Measurements from ENCODE around the gene PFDN6.
"Not testable (repeated sequence)": the region's sequence is repeated elsewhere in the genome, so short reads cannot be mapped to it uniquely, and the experiment has no call there.

Gene PFDN6

DNA sequence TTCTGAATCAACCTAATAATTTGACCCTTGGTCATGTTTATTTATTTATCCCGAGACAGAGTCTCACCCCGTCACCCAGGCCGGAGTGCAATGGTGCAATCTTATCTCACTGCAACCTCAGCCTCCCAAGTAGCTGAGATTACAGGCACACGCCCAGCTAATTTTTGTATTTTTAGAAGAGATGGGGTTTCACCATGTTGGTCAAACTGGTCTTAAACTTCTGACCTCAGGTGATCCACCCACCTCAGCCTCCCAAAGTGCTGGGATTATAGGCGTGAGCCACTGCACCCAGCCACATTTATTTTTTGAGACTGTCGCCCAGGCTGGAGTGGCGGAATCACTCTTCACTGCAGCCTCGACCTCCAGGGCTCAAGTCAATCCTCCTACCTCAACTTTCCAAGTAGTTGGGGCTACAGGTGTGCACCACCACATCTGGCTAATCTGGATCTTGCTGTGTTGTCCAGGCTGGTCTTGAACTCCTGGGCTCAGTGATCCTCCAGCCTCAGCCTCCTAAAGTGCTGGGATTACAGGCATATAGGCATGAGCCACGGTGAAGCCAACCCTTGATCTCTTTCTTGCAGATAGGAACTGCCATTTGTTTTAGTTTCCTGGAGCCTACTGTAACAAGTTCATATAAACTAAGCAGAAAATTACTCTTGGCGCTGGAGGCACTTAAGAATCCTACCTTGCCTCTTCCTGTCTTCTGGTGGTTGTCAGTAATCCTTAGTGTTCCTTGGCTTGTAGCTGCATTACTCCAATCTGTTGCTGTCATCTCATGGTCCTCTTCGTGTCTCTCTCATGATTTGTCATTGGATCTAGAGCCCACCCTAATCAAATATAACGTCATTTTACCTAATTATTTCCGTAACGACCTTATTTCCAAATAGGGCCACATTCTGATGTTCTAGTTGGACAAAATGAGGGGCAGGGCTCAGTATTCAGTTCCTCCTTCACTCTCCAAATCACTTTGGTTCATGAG lies 15.2 kb upstream of the PFDN6 start:
- no peak for DNase-seq (ENCODE audit: low read depth)

- DNase-seq (ENCODE audit: low read depth) = not testable (repeated sequence)
Observed at GRCh38 chr6:33275795-33276580, 13.4 kb upstream of the PFDN6 start.

DNA sequence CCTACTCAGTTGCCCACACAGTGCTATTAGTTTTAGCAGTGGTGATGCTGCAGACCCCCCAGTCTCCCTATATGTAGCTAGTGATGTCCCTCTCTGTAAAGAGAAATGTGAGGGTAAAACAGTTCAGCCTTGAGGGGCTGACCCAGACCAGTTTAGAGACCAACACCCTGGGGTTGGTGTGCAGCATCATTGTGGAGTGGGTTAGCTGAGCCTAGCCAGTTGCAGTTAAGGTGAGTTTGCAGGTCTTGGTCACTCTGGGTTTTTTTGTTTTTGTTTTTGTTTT lies 12.9 kb upstream of the PFDN6 start:
- no peak for DNase-seq (ENCODE audit: low read depth)

DNA sequence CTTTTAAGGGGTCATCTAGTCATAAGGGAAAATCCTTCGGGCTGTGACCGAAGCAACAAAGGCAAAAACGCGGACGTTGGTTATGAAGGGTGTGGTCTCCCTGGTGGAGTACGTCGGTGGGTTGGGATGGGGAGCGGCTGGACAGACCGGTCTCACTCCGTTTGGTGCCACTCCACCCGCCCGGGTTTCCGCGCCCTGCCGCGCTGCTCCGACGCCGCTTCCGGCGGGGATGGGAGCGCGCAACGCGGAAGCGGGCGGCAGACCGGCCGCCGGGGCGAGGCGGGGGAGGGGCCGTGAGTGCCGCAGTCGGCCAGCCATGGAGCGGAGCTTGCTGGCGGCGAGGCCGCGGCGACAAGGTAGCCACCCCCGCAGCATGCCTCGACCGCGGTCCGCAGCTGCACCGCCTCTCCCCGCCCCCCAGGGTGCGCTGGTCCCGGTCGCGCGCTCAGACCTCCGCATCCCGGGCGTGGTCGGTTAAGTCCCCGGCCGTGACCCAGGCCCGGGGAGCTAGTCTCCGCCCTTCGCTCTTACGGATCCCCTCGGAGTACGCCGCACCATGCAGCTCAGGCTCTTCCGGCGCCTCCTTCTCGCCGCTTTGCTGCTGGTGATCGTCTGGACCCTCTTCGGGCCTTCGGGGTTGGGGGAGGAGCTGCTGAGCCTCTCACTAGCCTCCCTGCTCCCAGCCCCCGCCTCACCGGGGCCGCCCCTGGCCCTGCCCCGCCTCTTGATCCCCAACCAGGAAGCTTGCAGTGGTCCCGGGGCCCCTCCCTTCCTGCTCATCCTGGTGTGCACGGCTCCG lies 12.3 kb upstream of the PFDN6 start, which contains the start of gene B3GALT4:
Gene B3GALT4, plus strand, starts transcription at position 260 of the 799 bp plus-strand sequence. Its CDS starts 297 bp downstream, at position 557.
- peak; percentile 49 for DNase-seq (ENCODE audit: low read depth)

- DNase-seq (ENCODE audit: low read depth) = no peak
Observed at GRCh38 chr6:33277663-33278391, 11.6 kb upstream of the PFDN6 start.

DNA sequence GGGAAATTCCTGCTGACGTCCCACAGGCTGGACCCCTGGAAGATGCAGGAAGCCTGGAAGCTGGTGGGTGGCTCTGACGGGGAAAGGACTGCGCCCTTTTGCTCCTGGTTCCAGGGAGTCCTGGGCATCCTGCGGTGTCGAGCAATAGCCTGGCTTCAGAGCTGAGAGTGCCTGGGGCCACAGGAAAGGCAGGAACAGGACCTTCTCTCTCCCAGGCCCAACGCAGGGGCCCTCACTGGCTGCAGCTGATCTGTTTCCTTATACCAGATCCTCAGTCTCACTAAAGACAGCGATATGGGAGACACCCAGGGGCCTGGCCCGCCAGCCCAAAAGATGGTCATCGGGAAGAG lies 11.0 kb upstream of the PFDN6 start:
- DNase-seq (ENCODE audit: low read depth) = no peak

GRCh38 chr6:33278810-33279209 lies 10.6 kb upstream of the PFDN6 start:
- DNase-seq (ENCODE audit: low read depth) = no peak

DNA sequence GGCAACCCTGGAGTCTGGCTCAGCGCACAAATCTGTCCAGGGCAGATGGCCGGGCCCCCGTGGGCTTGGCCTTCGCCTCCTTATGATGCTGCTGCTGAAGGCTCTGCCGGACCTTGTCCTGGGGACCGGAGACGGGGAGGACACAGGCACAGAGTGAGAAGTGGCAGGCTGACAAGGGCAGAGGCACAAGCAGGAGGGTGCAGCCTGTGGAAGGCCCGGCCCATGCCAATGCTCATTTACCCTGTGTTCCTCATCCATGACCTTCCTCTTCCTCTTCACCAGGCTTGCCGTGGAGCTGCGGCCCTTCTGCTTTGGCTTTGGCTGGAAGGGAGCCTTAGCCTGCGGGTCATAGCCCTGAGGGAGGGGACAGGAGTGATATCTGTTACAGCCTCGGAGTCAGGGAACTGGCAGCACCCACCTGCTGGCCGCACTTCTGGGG lies 10.1 kb upstream of the PFDN6 start:
- DNase-seq (ENCODE audit: low read depth) = no peak

DNA sequence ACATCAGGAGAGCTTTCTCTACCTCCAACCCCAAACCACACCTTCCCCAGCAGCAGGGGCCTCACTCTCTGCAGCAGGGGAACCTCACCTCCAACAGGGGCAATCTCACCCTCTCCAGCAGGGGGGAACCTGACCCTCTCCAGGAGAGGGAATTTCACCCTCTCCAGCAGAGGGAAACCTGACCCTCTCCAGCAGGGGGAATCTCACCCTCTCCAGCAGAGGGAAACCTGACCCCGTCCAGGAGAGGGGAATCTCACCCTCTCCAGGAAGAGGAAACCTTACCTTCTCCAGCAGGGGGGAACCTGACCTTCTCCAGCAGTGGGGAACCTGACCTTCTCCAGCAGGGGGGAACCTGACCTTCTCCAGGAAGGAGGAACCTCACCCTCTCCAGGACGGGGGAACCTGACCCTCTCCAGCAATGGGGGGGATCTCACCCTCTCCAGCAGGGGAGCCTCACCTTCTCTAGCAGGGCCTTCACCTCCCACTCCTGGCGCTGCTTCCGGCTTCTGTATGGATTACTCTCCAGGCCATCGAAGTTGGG lies 9.4 kb upstream of the PFDN6 start:
- DNase-seq (ENCODE audit: low read depth) = no peak

DNA sequence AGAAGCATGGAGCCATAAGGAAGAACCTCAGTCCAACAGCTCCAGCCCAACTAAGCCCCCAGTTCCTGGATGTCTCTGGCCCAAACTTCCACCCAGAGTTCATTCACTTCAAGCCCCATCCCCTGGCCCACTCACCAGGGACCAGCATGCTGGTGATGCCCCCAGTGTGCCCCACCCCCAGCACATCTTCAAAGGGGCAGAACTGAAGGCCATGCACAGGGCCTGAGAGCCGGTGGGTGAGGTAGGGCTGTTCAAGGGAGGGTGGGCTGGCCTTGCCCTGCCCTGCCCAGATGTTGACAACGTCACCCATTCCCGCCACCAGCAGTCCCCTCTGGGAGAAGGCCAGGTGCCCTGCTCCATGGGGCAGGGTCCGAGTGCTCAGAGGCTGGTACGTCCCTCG lies 8.9 kb upstream of the PFDN6 start:
- no peak for DNase-seq (ENCODE audit: low read depth)

DNA sequence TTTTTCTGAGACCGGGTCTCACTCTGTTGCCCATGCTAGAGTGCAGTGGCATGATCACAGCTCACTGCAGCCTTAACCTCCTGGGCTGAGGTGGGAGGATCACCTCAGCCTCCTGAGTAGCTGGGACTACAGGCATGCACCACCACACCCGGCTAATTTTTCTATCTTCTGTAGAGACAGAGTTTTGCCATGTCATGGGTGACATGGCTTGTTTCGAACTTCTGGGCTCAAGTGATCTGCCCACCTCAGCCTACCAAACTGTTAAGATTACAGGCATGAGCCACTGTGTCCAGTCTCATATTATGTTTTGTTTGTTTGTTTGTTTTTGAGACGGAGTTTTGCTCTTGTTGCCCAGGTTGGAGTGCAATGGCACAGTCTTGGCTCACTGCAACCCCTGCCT lies 4.2 kb upstream of the PFDN6 start:
- not testable (repeated sequence) for DNase-seq (ENCODE audit: low read depth)

- DNase-seq (ENCODE audit: low read depth) = no peak
Observed at GRCh38 chr6:33286946-33287914, 2.2 kb upstream of the PFDN6 start.

DNA sequence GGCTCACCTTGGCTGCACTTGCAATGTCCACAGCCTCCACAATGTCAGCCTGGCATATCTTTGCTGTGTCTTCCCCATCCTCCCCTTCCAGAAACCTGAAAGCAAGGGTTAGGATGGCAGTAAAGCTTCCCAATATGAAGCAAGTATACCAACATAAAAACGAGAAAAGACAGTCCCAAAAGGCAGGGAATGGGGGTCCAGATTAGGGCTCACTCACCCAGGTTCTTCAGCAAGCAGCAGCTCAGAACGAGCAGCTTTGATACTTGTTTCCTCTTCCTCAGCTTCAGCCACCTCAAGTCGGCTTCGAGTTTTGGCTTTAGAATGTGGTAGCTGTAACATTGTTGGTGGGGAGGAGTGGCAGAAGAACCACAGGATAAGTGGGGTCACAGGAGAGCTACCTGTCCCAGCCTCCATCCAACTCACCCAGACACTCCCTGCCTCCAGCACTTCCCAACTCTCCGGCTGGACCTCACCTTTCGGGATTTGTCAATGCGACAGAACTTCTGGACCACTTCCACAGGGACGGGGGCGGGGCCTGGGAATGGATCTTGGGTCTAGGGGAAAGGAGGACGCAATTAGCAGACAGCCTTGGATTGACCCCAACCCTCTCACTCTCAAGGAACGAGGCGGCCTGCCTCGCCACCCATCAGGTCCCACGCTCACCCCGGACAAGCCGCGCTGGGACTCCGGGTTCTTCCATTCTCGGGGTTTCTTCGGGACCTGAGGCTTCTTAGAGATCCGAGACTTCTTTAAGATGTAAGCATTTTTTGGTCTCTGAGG lies 1.1 kb upstream of the PFDN6 start:
- no peak for DNase-seq (ENCODE audit: low read depth)

GRCh38 chr6:33289784-33290315 lies 449 bp downstream of the PFDN6 start:
- no peak for DNase-seq (ENCODE audit: low read depth)

DNA sequence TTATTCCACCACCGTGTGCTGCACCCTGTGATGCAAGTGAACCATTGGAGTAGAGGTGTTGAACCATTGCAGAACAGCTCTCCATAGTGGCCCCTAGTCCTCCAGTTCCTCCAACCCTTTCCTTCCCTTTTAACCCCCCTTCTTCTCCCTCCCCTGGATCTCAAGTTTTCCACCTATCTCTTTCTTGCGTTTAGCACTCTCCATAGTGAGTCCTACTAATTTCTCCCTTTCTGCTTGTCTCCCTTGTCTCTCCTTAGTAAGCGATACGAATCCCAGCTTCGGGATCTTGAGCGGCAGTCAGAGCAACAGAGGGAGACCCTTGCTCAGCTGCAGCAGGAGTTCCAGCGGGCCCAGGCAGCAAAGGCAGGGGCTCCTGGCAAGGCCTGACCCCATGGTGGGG lies 1.1 kb downstream of the PFDN6 start:
- DNase-seq (ENCODE audit: low read depth) = no peak

DNA sequence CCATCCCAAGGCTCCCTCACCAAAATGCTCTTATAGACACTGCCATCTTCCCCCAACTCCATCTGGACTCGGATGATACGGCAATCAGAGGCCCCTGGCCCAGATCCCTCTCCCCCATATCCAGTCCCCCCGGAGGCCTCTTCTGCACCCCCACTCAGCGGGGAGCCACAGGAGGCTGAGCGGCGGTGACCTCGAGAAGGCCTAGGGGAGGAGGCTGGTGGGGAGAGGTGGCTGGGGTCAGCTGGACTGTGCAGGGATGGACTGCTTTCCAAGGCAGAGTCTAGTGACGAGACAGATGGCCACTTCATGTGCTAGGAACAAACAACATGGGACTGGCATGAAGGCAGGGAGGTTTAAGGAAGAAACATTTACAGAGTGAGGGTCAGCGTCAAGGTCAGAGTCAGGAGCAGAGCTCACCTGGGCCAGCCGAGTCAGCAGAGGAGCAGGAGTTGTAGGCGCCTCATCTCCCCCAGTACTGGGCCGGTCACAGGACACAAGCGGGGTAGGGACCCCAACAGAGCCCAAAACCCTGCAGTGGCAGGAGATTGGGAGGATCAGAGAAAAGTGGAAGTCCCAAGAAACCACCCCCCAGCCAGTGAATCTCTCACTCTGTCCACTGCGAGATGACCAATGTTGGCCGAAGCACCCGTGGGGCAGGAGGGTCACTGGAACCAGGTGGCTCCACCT lies 3.7 kb downstream of the PFDN6 start:
- DNase-seq (ENCODE audit: low read depth) = no peak

DNA sequence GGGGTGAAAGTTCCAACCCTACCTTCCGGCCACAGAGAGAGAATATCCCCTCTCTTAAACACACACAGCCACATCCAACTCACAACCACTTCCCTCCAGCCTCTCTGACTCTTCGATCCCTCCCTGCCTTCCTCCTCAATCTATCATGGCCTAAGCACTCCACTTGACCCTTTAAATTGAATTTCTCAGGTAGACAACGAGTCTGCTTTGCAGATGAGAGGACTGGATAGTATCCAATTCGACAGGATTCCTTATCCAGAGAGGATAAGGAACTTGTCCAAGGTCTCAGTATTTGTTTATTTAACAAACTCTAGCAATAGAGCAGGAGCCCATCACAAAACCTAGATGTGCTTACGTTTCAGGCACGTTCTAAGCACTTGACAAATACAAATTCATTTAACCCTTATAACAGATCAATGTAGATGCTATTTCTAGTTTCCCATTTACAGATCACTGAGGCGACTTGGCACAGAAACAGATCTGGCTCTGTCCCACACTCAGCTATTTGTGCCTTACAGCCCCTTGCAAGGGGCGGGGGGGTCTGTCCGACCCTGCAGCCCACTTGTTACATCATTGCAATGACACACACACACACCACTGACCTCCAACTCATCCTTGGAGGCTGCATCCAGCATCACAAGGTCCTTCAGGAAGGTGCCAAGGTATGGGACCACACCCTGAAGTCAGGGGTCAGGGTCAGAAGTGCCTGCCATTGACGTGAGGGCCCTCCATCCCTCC lies 4.9 kb downstream of the PFDN6 start:
- no peak for DNase-seq (ENCODE audit: low read depth)

Data from activated T-cell treated with anti-CD3 and anti-CD28 coated beads for 1 hour (primary cell).